Stimulated activated CD8-positive, alpha-beta memory T cell treated with anti-CD3 and anti-CD28 coated beads, Interleukin-15, amount 100 ng/mL, for 24 hours (primary cell): ENCODE data around the gene MERTK.

Experiments
- DNase-seq: peaks from one replicate; pipeline ENCODE4 v3.0.0-alpha.2; 2020; ENCODE audit warnings: low read depth

Gene MERTK

GRCh38 chr2:111981666-111982065, 83.3 kb downstream of the MERTK start:
- DNase-seq, result no peak

- DNase-seq, result no peak
Observed at GRCh38 chr2:111982822-111983221, 84.4 kb downstream of the MERTK start.

GRCh38 chr2:111983478-111984212, 85.2 kb downstream of the MERTK start:
- DNase-seq, result no peak

GRCh38 chr2:111984213-111984604, 85.8 kb downstream of the MERTK start:
- no peak for DNase-seq

GRCh38 chr2:111985514-111985913, 87.1 kb downstream of the MERTK start:
- DNase-seq, result no peak

GRCh38 chr2:111986116-111986900, 87.9 kb downstream of the MERTK start:
- DNase-seq, result no peak

- DNase-seq, result no peak
Observed at GRCh38 chr2:111990375-111990774, 92.0 kb downstream of the MERTK start.

- no peak for DNase-seq
Observed at GRCh38 chr2:111990856-111991255, 92.4 kb downstream of the MERTK start.

- no peak for DNase-seq
Observed at GRCh38 chr2:111994042-111994441, 95.6 kb downstream of the MERTK start.

- no peak for DNase-seq
Observed at GRCh38 chr2:111995148-111995547, 96.7 kb downstream of the MERTK start.

GRCh38 chr2:111999809-112000208, 101.4 kb downstream of the MERTK start:
- no peak for DNase-seq

- DNase-seq, result no peak
Observed at GRCh38 chr2:112000399-112001135, 102.2 kb downstream of the MERTK start.

- DNase-seq, result no peak
Observed at GRCh38 chr2:112001136-112001715, 102.8 kb downstream of the MERTK start.

- DNase-seq, result no peak
Observed at GRCh38 chr2:112001942-112002341, 103.5 kb downstream of the MERTK start.

- no peak for DNase-seq
Observed at GRCh38 chr2:112003576-112004252, 105.3 kb downstream of the MERTK start.

- DNase-seq, result no peak
Observed at GRCh38 chr2:112004253-112004645, 105.8 kb downstream of the MERTK start.

- no peak for DNase-seq
Observed at GRCh38 chr2:112005406-112006075, 107.1 kb downstream of the MERTK start.

GRCh38 chr2:112006076-112006410, 107.6 kb downstream of the MERTK start:
- DNase-seq, result no peak

- no peak for DNase-seq
Observed at GRCh38 chr2:112007493-112007892, 109.1 kb downstream of the MERTK start.

GRCh38 chr2:112008910-112009485, 110.6 kb downstream of the MERTK start:
- DNase-seq, result no peak

- no peak for DNase-seq
Observed at GRCh38 chr2:112010751-112011150, 112.3 kb downstream of the MERTK start.
